ENCODE measurements around the gene CD180.

GRCh38 chr5:67196537-67197059 is at the start of gene CD180:
- TF ChIP-seq POLR2A (IDR thresholded peaks at IDR 0.05; ENCODE audit: low read depth, low read length) = no peak
- TF ChIP-seq POLR2AphosphoS5 (IDR thresholded peaks at IDR 0.05; ENCODE audit: low read depth, low read length) = no peak
